H1 (cell line): Measurements from ENCODE around the gene KLHL7. TPM values are rescaled to one million over a fixed set of nuclear protein-coding genes. Genes with fewer than 3 reads are reported as not detected.
A peak's percentile ranks its signal among the peaks of the same experiment; 100 is the strongest.

ENCODE experiments used
- BCL11A ChIP-seq, 2 experiments: IDR thresholded peaks; one replicate each; pipeline ENCODE4 v1.6.1; 2011; ENCODE audit warnings: low read depth in 2 of 2, low read length in 2 of 2, mild to moderate bottlenecking in 2 of 2
- CEBPB ChIP-seq: IDR thresholded peaks from 2 replicates; pipeline ENCODE4 v1.6.1; 2012; ENCODE audit warnings: low read depth, low read length
- CHD7 ChIP-seq: fragments of 300-600 bp; sonication (generic); IDR thresholded peaks from 2 replicates; pipeline ENCODE4 v1.7.1; 2012; ENCODE audit warnings: low read length, moderate library complexity, mild to moderate bottlenecking, inconsistent platforms; ENCODE audit not compliant: insufficient replicate concordance
- FOSL1 ChIP-seq: IDR thresholded peaks from 2 replicates; pipeline ENCODE4 v1.6.1; 2011; ENCODE audit warnings: mild to moderate bottlenecking, low read depth, low read length, moderate library complexity; ENCODE audit not compliant: insufficient read depth
- KDM1A ChIP-seq: fragments of 200-600, 300-600 bp; sonication (generic); IDR thresholded peaks from 2 replicates; pipeline ENCODE4 v1.7.1; 2016; ENCODE audit warnings: mild to moderate bottlenecking, low read length, borderline replicate concordance
- RFX5 ChIP-seq: IDR thresholded peaks from 2 replicates; pipeline ENCODE4 v1.6.1; 2011; ENCODE audit warnings: low read depth, low read length, improper control_type of control experiment, borderline replicate concordance
- SIN3A ChIP-seq, 2 experiments: IDR thresholded peaks in 1 of 2; conservative IDR thresholded peaks in 1 of 2; 2 replicates each; pipeline ENCODE4 v1.6.1; 2011 to 2012; ENCODE audit warnings: low read length in 2 of 2, improper control_type of control experiment in 1 of 2, low read depth in 1 of 2, mild to moderate bottlenecking in 1 of 2
- TCF12 ChIP-seq: IDR thresholded peaks from 2 replicates; pipeline ENCODE4 v1.6.1; 2011; ENCODE audit warnings: low read depth, mild to moderate bottlenecking, low read length
- YY1 ChIP-seq: IDR thresholded peaks from 2 replicates; pipeline ENCODE4 v1.6.1; 2011; ENCODE audit warnings: low read depth, mild to moderate bottlenecking, low read length
- polyA plus RNA-seq, 7 experiments: library from polyadenylated mRNA; depleted of rRNA in 3 of 7; stranded (reverse) in 5 of 7; unstranded in 2 of 7; fragments of >200 nt in 5 of 7; fragments of 200-250 nt in 2 of 7; gene quantifications; 1 replicate in 5 of 7; 2 replicates in 1 of 7; 4 replicates in 1 of 7; pipeline versions ENCODE4 v1.2.1 to v1.2.3, GENCODE V29; 2011 to 2013; ENCODE audit warnings: missing spikeins in 2 of 7, mixed read lengths in 2 of 7
- total RNA-seq: library from RNA; stranded (reverse); fragmentation: NEBNext Ultra II Directional; extraction: Animal tissue kit (Norgen Biotek cat#: 25700); gene quantifications from 2 replicates; pipeline ENCODE4 v1.2.1, GENCODE V29; 2021
- TF ChIP-seq, protein P1 (sequence below): IDR thresholded peaks from 2 replicates; pipeline ENCODE4 v1.6.1; 2012; ENCODE audit warnings: low read length, inconsistent platforms

Gene KLHL7
- total and polyA plus RNA-seq, 2 of the 8 experiments (the other 6 are each of a cell fraction or from before 2014, with no cell fraction given) = 65.3 to 115 TPM

GRCh38 chr7:23115991-23116390 is 10.4 kb downstream of the KLHL7 start (continued):
- TF ChIP-seq TCF12 = peak; percentile 57; the same call in 1 of the 2 replicates
- TF ChIP-seq YY1 = peak; percentile 71; the same call in 1 of the 2 replicates
- TF ChIP-seq, protein P1, sequence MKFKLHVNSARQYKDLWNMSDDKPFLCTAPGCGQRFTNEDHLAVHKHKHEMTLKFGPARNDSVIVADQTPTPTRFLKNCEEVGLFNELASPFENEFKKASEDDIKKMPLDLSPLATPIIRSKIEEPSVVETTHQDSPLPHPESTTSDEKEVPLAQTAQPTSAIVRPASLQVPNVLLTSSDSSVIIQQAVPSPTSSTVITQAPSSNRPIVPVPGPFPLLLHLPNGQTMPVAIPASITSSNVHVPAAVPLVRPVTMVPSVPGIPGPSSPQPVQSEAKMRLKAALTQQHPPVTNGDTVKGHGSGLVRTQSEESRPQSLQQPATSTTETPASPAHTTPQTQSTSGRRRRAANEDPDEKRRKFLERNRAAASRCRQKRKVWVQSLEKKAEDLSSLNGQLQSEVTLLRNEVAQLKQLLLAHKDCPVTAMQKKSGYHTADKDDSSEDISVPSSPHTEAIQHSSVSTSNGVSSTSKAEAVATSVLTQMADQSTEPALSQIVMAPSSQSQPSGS = peak; percentile 34; the same call in 1 of the 2 replicates
- peak in 1 of 2 experiments; percentile 90 for TF ChIP-seq BCL11A (IDR thresholded peaks at IDR 0.05; ENCODE audit: low read depth in 2 of 2, low read length in 2 of 2)
- peak; percentile 86 for TF ChIP-seq CHD7
- no peak for TF ChIP-seq CEBPB
- peak in 1 of 2 experiments; percentile 35; a peak in 1 of 4 replicates for TF ChIP-seq SIN3A (conservative IDR thresholded peaks at IDR 0.05 in 1 of 2, IDR thresholded peaks at IDR 0.05 in 1 of 2; ENCODE audit: low read depth in 1 of 2, low read length in 2 of 2)
- no peak for TF ChIP-seq KDM1A
- no peak for TF ChIP-seq RFX5
- no peak for TF ChIP-seq FOSL1
